Right renal pelvis (tissue), 4 donors: ENCODE measurements around the gene EMID1. TPM values are rescaled to one million over a fixed set of nuclear protein-coding genes. Genes with fewer than 3 reads are reported as not detected.

ENCODE experiments used
- DNase-seq, 4 donors: peaks; one replicate each; pipeline ENCODE4 v3.0.0-alpha.2; 2013; ENCODE audit warnings: low read depth in 4 of 4, low spot score in 3 of 4, missing footprints in 1 of 4
- polyA plus RNA-seq, 4 donors: library from polyadenylated mRNA; unstranded; fragments of 120-200 nt; gene quantifications; one replicate each; pipeline ENCODE4 v1.2.1, GENCODE V29; 2013; ENCODE audit not compliant: insufficient read length in 4 of 4

Gene EMID1
- polyA plus RNA-seq, 4 donors = 73.9 to 115 (median 78.5) TPM

DNA sequence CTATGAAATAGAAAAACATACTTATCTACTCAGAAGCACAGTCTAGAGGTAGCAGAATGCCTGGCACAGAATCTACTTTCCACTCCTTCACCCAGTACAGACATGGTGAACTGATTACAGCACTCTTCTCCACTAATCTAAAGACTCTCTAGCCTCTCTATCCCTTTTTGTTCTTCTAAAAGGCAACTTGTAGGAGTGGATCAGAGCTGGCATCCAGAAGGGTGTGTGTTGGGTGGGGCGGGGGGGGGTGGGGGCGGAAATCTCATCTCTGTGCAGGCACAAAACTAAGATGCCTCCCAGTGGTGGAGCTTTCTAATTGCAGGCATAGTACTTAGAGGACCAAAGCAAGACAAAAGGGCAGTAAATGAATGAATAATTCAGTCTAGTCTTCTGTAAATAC, 11.5 kb upstream of the EMID1 start:
- DNase-seq = no peak

DNA sequence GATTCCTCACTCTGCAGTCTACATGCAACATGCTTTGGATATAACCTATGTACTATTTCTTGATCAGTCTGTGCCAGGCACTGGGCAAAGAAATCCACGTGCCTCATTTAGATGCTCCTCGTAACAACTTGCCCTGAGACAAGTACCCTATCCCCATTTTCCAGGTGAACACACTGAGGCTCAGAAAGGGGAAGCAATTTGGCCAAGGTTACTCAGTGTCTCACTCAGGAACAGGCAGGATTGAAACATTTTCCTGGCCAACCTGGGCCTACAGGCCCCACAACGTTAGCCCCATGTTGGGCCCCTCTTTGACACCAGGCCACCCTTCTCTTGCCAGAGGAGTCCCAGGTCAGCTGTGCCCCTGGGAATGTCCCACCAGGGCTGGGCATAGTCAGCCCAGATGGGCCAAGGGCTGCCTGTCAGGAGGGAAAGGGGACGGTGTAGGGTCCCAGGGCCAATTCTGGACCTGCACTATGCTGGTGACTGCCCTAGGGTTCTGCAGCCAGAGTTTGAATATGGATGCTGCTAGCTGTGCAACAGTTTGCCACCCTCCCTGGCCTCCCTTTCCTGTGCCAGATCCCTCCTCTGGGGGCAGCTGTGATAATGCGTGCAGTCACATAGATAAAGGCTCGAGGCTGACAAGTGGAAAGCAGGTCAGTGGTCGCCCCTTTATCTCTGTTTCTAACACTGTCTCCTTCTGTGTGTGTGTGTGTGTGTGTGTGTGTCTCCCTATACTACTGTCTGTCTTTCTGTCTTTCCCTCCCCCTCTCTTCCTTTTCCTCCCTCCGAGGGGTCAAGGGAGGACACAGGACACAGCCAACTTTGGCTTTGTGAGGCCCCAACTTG, 10.4 kb upstream of the EMID1 start:
- DNase-seq = no peak

DNA sequence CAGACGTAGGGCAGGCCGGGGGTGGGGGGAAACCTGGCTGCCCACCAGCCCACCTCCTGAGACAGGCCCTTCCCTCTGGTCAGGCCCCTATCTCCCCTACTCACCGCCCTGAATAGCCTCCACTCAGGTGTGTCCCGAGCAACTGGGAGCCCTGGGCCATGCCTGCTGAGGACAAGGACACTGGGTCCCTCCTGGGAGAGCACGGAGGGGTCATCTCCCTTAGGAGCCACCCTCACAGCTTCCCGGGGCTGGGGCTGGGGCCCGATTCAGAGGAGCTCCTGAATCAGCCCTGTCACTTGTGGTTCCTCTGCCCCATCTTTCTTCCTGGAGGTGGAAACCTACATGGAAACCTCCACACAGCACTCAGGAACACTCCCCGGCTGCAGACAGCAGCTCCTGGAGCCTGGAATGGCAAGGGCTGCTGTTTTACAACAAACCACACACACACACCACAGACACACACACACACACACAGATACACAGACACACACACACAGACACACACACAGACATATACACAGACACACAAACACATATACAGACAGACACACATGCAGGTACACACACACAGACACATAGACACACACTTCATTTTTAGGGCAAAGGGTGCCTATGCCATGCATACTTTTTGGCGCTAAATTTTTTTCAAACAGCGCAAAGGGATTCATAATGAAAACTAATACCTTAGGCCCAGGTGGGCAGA, 9.6 kb upstream of the EMID1 start:
- DNase-seq = no peak

DNA sequence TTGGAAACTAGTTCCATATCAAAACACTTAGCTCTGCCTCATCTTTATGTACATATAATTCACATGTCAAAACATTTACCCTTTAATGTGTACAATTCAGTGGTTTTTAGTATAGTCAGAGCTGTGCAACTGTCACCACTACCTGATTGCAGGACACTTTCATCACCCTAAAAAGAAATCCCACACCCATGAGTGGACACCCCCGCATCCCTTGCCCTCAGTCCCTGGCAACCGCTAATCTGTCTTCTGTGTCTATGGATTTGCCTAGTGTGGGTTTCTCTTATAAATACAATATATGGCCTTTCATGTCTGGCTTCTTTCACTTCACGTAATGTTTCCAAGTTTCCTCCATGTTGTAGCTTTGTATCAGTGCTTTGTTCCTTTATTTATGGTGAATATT, 8.6 kb upstream of the EMID1 start:
- DNase-seq = no peak

DNA sequence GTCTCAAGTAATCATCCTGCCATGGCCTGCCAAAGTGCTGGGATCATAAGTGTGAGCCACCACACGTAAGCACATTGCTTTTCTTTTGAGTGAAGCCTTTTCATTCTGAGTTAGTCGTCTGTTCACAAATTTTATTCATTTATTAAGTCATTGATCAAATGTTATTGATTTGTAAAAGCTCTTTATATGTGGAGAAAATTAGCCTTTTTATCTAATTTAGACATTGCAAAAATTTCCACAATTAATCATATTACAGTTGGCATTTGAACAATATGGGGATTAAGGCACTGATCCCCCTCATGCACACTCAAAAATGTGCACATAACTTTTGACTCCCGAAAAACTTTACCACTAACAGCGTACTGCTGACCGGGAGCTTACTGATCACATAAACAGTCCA, 7.5 kb upstream of the EMID1 start:
- DNase-seq = no peak

DNA sequence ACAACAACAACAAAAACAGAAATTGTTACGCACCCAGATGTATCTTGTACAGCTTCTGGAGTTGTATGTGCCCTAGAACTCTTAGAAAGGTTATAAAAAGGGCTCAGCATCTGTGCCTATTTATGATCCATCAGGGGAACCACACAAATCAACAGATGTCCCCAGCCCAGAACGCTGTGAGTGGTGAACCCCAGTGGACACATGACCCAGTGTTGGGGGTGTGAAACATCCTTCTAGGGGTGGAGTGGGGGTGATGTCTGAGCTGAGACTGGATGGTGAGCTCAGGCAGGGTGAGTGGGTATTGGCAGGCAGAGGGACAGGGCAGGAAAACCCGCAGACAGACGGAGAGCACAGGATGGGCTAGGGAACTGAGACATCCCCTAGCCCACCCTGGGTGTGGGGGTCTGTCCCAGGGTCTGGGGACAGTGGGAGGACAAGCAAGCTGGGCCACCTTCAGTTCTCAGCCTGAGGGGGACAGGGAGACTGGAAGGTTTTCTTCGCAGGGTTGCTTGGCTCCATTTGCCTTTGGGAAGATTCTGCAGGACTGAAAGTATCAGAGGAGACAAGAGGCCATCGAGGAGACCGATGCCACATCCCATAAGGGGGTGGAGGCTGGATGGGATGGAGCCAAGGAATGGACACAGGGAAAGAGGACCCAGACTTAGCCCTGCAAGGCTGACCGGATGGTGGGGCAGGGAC, 5.8 kb upstream of the EMID1 start:
- no peak for DNase-seq

DNA sequence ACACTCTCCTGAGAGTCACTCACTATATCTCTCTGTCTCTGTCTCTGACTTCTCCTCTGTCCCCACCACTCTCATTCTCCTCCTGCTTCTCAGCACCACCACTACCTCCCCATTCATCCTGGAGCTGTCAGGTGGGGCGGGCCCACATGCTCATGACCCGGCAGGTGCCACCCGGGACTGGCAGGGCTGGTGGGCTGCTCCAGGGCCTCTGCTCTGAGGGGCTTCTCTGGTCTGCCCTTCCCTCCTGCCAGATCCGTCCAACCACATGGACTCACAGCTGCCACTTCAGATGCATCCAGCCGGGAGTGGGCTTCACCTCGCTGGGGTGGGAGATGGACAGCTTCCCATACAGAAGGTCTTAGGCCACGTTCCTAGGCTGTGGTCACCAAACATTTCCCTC, 4.8 kb upstream of the EMID1 start:
- no peak for DNase-seq

DNA sequence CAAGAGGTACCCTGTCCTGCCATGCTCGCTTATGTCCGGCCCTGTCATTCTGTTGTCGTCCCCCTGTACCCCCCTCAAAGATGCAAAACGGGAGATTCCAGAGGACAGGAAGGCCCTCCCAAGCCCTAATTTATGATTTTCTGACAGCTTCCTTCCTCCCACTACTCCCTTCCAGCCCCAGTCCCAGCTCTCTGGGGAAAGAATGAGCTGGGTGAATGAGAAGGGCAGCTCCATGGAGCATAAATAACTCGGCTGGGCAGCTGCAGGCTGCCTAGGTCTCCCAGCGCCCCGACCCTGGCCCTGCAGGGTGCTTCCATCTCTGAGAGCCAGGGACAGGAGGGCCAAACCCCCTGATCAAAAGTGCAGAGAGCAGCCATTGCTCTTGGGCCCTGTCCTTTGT, 3.9 kb upstream of the EMID1 start:
- no peak for DNase-seq

DNA sequence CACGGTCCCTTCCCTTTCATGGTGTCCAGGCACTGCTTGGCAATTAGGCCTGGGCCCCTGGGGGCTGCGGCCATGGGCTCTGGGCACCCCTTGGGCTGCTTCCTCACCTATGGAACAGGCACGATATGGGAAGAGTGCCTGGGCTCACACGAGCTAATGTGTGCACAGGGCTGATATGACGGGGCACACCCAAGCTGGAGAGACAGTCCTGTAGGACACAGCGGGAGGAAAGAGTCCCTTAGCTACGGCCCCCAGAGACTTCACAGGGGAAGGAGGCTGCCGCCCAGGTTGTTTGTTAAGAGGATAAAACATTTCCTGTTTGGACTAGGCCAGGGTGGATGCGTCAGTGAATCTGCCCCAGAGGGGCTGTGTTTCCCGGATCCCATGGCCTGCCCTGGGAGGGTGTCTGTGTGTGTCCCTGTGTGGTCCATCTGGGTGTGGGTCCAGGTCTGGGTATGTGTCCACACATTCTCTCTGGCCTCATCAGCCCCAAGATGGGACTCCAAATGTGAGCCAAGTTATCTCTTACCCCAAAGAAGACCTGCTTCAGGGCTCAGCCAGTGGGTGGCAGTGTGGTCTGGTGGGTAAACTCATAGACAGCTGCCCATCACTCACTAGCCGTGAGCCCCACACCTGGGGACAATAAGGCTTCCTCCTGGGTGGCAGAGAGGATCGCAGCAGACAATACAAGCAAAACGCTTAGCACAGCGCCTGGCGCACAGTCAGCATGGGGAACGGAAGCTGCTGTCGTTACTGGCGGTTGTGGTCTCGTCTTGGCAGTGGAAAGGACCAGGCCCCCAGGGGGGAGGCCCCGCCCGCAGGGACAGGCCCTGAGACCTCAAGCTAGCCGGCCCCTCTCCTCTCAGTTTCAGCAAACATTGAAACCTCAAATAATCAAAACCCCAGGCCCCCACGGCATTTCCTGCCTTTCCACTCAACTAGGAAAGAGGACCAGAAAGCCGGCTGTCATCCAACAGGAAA, 3.2 kb upstream of the EMID1 start:
- DNase-seq = no peak

DNA sequence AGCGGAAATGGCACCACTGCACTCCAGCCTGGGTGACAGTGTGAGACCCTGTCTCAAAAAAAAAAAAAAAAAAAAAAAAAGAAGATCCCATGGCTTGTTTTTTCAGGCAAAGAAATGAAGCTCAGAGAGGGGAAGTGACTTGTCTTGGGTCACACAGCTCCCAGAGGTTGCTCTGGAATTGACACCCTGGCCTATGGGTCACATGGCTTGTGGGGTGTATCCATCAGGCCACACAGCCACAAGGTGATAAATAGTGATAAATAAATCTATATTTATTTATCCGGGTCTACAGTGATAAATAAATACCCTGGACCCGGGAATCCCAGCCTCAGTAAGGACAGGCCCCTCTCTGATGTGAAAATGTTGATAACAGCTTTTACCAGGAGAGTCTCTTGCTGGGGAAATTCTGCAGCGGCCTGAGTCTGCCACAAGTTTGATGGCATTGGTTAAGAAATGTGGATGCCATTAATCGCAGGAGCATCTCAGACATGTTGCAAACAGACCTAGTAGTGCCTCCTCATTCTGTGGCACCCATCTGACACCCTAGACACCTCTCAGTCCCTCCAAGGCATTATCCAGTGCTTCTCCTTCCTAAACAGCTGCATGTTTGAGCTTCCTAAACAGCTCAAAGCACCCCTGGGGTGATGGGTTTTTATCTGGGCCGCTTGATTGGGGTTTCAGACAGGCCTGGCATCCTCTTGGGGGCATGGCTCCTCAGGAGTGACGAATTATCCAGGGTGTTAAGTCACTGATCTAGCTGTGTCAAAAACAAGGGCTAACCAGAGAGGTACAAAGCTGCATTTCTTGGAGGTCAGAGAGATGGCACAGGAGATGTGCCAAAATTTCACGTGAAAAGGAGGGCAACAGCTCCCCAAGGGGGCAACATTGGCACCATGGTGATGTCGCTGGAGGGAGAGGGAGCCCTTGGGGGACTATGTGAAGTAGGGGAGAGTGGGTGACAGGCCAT, 1.9 kb upstream of the EMID1 start:
- no peak for DNase-seq

DNA sequence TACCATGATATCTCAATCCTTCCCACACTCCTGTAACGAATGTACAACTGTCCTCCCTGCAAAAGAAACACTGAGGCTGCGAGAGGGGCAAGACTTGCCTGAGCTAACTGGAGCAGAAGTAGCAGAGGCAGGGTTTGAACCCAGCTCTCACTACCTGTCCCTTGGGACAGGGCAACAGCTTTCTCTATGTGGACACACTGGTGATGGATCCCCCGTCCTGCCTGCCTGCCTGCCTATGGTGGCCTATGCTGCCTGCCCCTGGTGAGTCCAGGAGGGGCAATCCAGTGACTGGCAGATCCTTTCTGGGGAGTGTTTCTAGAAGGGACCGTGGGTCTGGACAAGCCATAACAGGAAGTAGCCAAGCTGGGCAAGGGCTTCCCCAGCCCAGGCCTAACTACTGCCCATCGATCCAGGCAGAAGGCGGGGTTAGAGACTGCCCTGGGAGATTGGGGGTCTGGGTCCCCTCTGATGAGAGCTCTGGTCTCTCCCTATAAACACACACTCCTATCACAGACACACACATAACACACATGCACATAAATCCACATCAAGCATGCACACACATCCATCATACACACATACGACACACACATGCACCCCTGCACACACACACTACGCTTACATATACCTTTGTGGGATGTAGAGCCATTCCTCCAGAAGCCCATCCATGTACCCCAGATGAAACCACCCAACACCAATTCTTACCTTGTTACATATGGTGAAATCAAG, 1.1 kb upstream of the EMID1 start:
- no peak for DNase-seq

DNA sequence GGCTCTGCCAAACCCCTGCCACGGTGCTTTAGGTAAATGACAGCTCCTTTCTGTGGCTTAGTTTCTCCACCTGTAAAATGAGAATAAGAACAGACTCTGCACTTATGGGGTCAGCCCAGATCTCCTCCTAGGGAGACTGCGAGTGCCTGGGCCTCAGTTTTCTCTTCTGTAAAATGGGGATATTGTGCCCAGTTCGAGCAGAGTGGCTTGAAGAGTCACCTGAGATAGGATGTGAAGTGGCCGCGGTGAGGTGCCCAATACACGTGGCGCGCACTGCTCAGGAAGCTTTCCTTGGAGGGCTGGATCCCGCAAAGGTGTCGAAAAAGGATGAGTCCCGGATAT, 473 bp upstream of the EMID1 start:
- no peak for DNase-seq

DNA sequence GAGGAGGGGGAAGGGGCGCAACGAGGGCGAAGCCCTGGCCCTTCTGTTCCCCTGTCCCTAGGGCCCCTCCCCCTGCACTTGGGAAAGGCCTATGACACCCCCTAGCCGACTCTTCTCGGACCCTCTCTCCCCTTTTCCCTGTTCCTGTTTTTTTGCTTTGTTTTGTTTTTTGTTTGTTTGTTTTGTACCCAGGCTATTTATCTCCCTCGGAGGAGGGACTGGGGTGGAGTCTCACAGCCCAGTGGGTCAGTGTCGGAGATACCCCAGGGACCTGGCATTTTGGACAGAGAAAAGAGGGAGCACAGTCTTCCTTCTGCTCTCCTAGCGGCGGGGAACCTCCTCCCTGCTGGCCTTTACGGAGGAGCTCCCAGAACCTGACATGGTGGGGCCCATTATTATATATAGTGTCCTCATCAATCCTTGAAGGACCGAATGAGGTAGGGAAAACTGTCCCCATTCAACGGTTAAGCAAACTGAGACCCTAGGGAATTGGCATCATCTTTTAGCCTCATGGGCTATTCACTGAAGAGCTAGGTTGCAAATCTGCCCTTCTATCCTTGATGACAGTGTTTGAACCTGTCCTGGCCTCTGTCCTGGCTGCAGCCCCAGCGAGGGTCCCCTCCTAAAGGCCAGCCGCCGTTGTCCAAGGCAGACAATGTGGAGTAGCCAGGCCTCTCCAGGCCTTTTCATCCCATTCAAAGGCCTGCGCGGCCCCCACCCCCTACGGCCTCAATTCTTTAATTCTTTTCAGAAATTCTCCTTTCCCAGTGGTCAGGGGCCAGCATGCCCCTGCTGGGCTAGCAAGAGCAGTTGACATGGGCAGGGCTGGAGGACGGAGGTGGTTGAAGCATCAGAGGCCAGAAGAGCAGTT, 911 bp downstream of the EMID1 start:
- DNase-seq = no peak

DNA sequence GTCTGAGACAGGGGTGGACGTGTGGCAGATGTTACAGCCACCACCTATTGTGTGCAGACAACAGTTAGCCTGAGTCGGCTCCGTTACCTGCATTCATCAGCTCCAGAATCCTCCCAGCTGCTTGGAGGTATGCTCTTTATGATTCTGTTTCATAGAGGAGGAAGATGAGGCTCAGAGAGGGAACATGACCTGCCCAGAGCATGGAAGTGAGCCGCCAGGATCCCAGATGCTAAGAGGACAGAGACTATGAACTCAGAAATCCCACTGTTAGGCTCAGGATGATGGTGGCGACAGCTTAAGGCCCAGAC, 1.5 kb downstream of the EMID1 start:
- no peak for DNase-seq

DNA sequence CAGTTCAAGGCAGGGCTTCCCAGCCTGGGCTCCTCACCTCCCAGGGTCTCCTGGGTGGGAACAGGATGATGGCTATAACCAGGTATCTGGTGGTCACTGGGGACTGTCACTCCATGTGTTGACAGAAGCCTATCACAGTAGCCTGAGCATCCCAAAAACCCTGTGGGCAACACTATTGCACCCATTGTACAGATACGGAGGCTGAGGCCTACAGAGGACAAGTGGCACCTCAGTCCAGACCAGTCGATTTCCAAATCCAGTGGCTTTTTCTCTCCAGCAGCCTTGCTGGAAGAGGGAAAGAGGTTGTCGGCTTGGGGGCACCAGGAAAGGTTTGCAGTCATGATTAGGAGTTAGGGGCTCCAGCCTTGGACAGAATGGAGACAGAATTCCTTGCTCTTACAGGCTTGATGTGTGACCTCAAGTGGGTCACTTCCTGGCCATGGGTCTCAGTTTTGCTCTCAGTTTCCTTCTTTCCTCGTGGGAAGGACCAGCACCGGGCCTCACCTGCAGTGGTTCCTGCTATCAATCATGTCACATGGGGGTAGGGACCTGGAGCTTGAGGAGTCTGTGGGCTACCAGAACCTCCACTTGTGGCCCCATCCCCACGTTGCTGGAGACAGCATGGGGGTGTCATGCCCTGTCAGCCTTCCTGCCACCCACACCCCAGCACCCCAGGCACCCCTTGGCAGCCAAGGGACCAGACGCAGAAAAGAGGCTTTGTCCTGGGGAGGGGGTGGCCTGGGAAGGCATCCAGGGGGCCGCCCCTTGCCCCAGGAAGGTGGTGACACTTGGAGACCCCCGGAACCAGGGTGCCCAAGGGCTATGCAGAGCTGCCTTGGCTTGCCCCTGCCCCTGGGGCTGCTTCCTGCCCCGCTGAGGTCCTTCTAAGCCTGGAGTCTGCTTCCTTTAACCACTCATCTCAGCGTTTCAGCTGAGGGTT, 2.1 kb downstream of the EMID1 start:
- no peak for DNase-seq

DNA sequence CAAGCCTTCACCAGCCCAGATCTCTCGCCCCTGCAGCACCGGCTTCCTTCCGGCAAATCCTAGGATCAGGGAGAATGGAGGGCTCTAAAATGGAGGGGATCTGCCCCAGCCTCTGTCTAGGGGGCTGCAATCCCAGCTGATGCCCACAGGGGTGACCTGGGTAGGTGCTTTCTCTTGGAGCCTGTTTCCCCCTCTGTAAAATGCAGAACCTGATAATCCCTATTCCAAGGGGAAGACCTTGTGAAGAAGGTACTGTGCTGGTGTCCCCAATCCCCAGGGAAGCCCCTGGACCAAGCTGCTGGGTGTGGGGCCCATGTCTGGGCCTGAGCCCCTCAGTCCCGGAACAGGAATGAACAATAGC, 2.8 kb downstream of the EMID1 start:
- no peak for DNase-seq
